SK-N-SH (cell line): ENCODE data around the gene CARMIL3.

ENCODE experiments used
- CHD2 ChIP-seq: fragments of 150-350 bp; IDR thresholded peaks from 2 replicates; pipeline ENCODE4 v1.6.1; 2018; ENCODE audit warnings: low read length; ENCODE audit not compliant: partially characterized antibody
- CTCF ChIP-seq: fragments of 200-600 bp; sonication (generic); IDR thresholded peaks from 2 replicates; pipeline ENCODE4 v1.6.1; 2017; ENCODE audit warnings: antibody characterized with exemption, mild to moderate bottlenecking, moderate library complexity
- EP300 ChIP-seq, 2 experiments: IDR thresholded peaks; 2 replicates each; pipeline versions ENCODE4 v1.4.0 to v1.6.1; 2012; ENCODE audit warnings: borderline replicate concordance in 1 of 2, low read depth in 1 of 2, low read length in 1 of 2
- EZH2phosphoT487 ChIP-seq: fragments of 200-600 bp; sonication (generic); IDR thresholded peaks from 2 replicates; pipeline ENCODE4 v1.6.1; 2017; ENCODE audit warnings: low read depth, mixed run types, mild to moderate bottlenecking, antibody characterized with exemption, moderate library complexity, borderline replicate concordance
- MXI1 ChIP-seq: IDR thresholded peaks from 2 replicates; pipeline ENCODE4 v1.6.1; 2012; ENCODE audit warnings: mild to moderate bottlenecking, low read depth, low read length, improper control_type of control experiment
- NRF1 ChIP-seq: IDR thresholded peaks from 2 replicates; pipeline ENCODE4 v1.6.1; 2012; ENCODE audit warnings: low read depth, mild to moderate bottlenecking, low read length
- POLR2AphosphoS5 ChIP-seq: IDR thresholded peaks from 2 replicates; pipeline ENCODE4 v1.6.1; 2012; ENCODE audit warnings: low read depth, low read length
- RXRA ChIP-seq: IDR thresholded peaks from 2 replicates; pipeline ENCODE4 v1.4.0; 2012; ENCODE audit warnings: low read depth, mild to moderate bottlenecking, borderline replicate concordance
- YY1 ChIP-seq: IDR thresholded peaks from 2 replicates; pipeline ENCODE4 v1.4.0; 2012; ENCODE audit warnings: low read depth, mild to moderate bottlenecking

DNA sequence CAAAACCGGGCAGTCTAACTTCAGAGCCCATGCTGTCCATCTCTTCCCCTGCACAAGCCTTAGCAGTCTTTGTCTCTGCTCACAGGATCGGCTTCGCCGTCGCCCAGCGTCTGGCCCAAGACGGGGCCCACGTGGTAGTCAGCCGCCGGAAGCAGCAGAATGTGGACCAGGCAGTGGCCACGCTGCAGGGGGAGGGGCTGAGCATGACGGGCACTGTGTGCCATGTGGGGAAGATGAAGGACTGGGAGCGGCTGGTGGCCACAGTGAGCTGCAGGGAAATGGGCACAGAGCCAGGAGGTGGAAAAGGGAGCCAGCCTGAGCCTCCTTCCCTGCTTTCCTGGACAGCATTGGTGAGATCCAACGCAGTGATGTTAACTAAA, 14.2 kb upstream of the CARMIL3 start:
- TF ChIP-seq EP300 (IDR thresholded peaks at IDR 0.05; ENCODE audit: borderline replicate concordance in 1 of 2, low read depth in 1 of 2, low read length in 1 of 2) (no peak), CTCF (no peak), MXI1 (no peak), NRF1 (no peak), POLR2AphosphoS5 (no peak), RXRA (no peak), YY1 (no peak), EZH2phosphoT487 (no peak), CHD2 (no peak)
